Ecto neural progenitor cell (in vitro differentiated cells): ENCODE data around the gene CLEC16A.
"Not testable (repeated sequence)": the region's sequence is repeated elsewhere in the genome, so short reads cannot be mapped to it uniquely, and the experiment has no call there.

Experiments
- DNase-seq: peaks from one replicate; pipeline ENCODE4 v3.0.0-alpha.2; 2018; ENCODE audit warnings: low spot score

CLEC16A gene

GRCh38 chr16:10941127-10941933 is 3.0 kb upstream of the CLEC16A start:
- DNase-seq = no peak

GRCh38 chr16:10941935-10942351 is 2.4 kb upstream of the CLEC16A start:
- not testable (repeated sequence) for DNase-seq

GRCh38 chr16:10942352-10943063 is 1.9 kb upstream of the CLEC16A start, which contains the start of gene DEXI:
TSS of gene DEXI (minus strand) at chr16:10942468. CDS start at chr16:10942005, 463 bp downstream.
- peak; percentile 94 for DNase-seq

GRCh38 chr16:10943064-10943353 is 1.4 kb upstream of the CLEC16A start:
- no peak for DNase-seq

GRCh38 chr16:10945065-10945787 is 862 bp downstream of the CLEC16A start:
- DNase-seq = no peak

GRCh38 chr16:10946308-10946707 is 1.9 kb downstream of the CLEC16A start:
- DNase-seq = no peak

- no peak for DNase-seq
Measured at GRCh38 chr16:10947211-10947787, 2.9 kb downstream of the CLEC16A start.

GRCh38 chr16:10949424-10949970 is 5.1 kb downstream of the CLEC16A start:
- DNase-seq = no peak

GRCh38 chr16:10950393-10950792 is 6.0 kb downstream of the CLEC16A start:
- DNase-seq = no peak

- no peak for DNase-seq
Measured at GRCh38 chr16:10951026-10951425, 6.7 kb downstream of the CLEC16A start.

GRCh38 chr16:10954903-10955302 is 10.5 kb downstream of the CLEC16A start:
- DNase-seq = no peak

GRCh38 chr16:10957771-10958482 is 13.6 kb downstream of the CLEC16A start:
- no peak for DNase-seq

- DNase-seq = no peak
Measured at GRCh38 chr16:10959161-10959560, 14.8 kb downstream of the CLEC16A start.

GRCh38 chr16:10961231-10961630 is 16.9 kb downstream of the CLEC16A start:
- DNase-seq = no peak

GRCh38 chr16:10964039-10964890 is 19.9 kb downstream of the CLEC16A start:
- DNase-seq = peak; percentile 87

GRCh38 chr16:10964891-10965326 is 20.5 kb downstream of the CLEC16A start:
- no peak for DNase-seq

- DNase-seq = no peak
Measured at GRCh38 chr16:10965440-10966061, 21.2 kb downstream of the CLEC16A start.

- no peak for DNase-seq
Measured at GRCh38 chr16:10966129-10966528, 21.8 kb downstream of the CLEC16A start.

GRCh38 chr16:10966559-10966958 is 22.2 kb downstream of the CLEC16A start:
- DNase-seq = not testable (repeated sequence)

- no peak for DNase-seq
Measured at GRCh38 chr16:10967986-10968385, 23.6 kb downstream of the CLEC16A start.
